ENCODE results near the gene RAPGEF4. TPM values are rescaled to one million over a fixed set of nuclear protein-coding genes. Genes with fewer than 3 reads are reported as not detected.
"Not testable (repeated sequence)": the region's sequence is repeated elsewhere in the genome, so short reads cannot be mapped to it uniquely, and the experiment has no call there.

Gene RAPGEF4
- total RNA-seq, 1 donor from 2014 or later = 21.8 TPM

GRCh38 chr2:173030561-173031490 is 295.2 kb downstream of the RAPGEF4 start:
- H3K27ac ChIP-seq = no peak overlapping the region
- no peak for ATAC-seq
- H3K4me3 ChIP-seq = no peak overlapping the region

GRCh38 chr2:173032032-173032431 is 296.4 kb downstream of the RAPGEF4 start:
- TF ChIP-seq, protein P1, sequence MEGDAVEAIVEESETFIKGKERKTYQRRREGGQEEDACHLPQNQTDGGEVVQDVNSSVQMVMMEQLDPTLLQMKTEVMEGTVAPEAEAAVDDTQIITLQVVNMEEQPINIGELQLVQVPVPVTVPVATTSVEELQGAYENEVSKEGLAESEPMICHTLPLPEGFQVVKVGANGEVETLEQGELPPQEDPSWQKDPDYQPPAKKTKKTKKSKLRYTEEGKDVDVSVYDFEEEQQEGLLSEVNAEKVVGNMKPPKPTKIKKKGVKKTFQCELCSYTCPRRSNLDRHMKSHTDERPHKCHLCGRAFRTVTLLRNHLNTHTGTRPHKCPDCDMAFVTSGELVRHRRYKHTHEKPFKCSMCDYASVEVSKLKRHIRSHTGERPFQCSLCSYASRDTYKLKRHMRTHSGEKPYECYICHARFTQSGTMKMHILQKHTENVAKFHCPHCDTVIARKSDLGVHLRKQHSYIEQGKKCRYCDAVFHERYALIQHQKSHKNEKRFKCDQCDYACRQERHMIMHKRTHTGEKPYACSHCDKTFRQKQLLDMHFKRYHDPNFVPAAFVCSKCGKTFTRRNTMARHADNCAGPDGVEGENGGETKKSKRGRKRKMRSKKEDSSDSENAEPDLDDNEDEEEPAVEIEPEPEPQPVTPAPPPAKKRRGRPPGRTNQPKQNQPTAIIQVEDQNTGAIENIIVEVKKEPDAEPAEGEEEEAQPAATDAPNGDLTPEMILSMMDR (IDR thresholded peaks at IDR 0.05) = no peak
- H3K27ac ChIP-seq = no peak overlapping the region
- DNase-seq = no peak
- intact Hi-C loops (cut with DNase I) = no loop called here
- H3K27me3 ChIP-seq = no peaks in the 10 kb centered on the region
- no peak overlapping the region for H3K4me3 ChIP-seq
- no peaks in the 10 kb centered on the region for H3K36me3 ChIP-seq
- H3K9me3 ChIP-seq = no peaks in the 10 kb centered on the region
- no peak for ATAC-seq
- peaks cover 12% of the 10 kb centered on the region for H3K4me1 ChIP-seq

More at GRCh38 chr2:173030561-173031490, 295.2 kb downstream of the RAPGEF4 start:
- DNase-seq = no peak
- H3K36me3 ChIP-seq = no peaks in the 10 kb centered on the region
- H3K4me1 ChIP-seq = peaks cover 9% of the 10 kb centered on the region
- intact Hi-C loops (cut with DNase I) = no loop called here
- no peaks in the 10 kb centered on the region for H3K27me3 ChIP-seq
- no peaks in the 10 kb centered on the region for H3K9me3 ChIP-seq
- TF ChIP-seq, protein P1 (IDR thresholded peaks at IDR 0.05) = no peak

GRCh38 chr2:173033084-173033483 is 297.4 kb downstream of the RAPGEF4 start:
- Histone ChIP-seq H3K4me3 (no peak overlapping the region), H3K27ac (no peak overlapping the region), H3K36me3 (no peaks in the 10 kb centered on the region), H3K9me3 (no peaks in the 10 kb centered on the region), H3K4me1 (peaks cover 17% of the 10 kb centered on the region), H3K27me3 (no peaks in the 10 kb centered on the region)
- ATAC-seq = no peak
- intact Hi-C loops (cut with DNase I) = no loop called here
- no peak for DNase-seq
- TF ChIP-seq, protein P1 (IDR thresholded peaks at IDR 0.05) = no peak

- no peaks in the 10 kb centered on the region for H3K36me3 ChIP-seq
- H3K4me1 ChIP-seq = peaks cover 17% of the 10 kb centered on the region
- no peaks in the 10 kb centered on the region for H3K9me3 ChIP-seq
- no peak overlapping the region for H3K27ac ChIP-seq
- no peak for ATAC-seq
- TF ChIP-seq, protein P1 (IDR thresholded peaks at IDR 0.05) = no peak
- H3K4me3 ChIP-seq = no peak overlapping the region
- DNase-seq = no peak
- no peaks in the 10 kb centered on the region for H3K27me3 ChIP-seq
- intact Hi-C loops (cut with DNase I) = no loop called here
These were observed 298.5 kb downstream of the RAPGEF4 start for GRCh38 chr2:173034143-173034542.

DNA sequence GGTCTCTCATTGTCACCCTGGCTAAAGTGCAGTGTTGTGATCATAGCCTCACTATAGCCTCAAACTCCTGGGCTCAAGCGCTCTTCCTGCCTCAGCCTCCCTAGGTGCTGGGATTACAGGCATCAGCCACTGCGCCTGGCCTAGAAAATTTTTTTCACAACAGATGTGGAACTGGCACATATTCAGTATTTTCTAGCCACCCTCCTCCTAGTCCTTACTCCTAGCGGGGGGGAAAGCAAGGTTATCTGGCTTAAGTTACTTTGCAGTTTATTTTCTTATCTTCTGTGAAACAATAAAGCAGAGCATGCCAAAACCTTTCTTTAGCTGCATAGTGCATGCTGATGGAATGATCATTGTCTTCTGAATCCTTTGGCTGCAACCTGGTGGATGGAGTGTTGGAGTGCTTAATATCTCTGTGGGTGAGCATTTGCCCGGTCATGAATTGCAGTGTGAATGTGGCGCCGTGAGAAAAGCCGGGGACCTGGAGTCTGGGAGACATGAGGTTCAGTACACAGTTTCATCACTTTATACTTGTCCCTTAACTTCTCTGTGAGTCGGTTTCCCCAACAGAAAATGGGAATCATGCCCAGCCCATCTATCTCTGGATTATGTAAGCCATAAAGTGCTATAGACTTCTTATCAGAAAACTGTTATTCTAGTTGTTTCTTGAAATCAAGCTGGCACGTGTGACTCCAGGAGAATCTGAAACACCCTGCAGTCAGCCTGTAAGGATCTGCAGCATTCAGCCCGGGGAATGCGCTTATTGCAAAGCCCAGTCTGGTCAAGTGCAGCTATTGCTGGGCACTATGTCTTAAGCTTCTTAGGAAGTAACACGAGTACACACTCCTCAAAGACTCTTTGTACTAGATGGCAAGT is 301.8 kb downstream of the RAPGEF4 start:
- TF ChIP-seq, protein P1 (IDR thresholded peaks at IDR 0.05) = no peak
- peak; percentile 91 for ATAC-seq
- Histone ChIP-seq H3K36me3 (no peaks in the 10 kb centered on the region), H3K27me3 (no peaks in the 10 kb centered on the region), H3K9me3 (no peaks in the 10 kb centered on the region), H3K27ac (no peak overlapping the region), H3K4me3 (no peak overlapping the region), H3K4me1 (peaks cover 17% of the 10 kb centered on the region)
- no peak for DNase-seq
- intact Hi-C loops (cut with DNase I) = no loop called here

- intact Hi-C loops (cut with DNase I); H3K36me3 ChIP-seq; H3K4me3 ChIP-seq; H3K27me3 ChIP-seq; H3K9me3 ChIP-seq; H3K27ac ChIP-seq; DNase-seq; ATAC-seq: not testable (repeated sequence)
- H3K4me1 ChIP-seq = peaks cover 17% of the 10 kb centered on the region
These were observed 302.6 kb downstream of the RAPGEF4 start for GRCh38 chr2:173038257-173038656.

Measured in upper lobe of right lung (tissue), 1 donor.